OCI-M1 (cell line): ENCODE data around the gene NRG3.

Experiments
- DNase-seq: peaks from one replicate; lab custom pipeline; 2025; lab: John Stamatoyannopoulos, UW

Gene NRG3

GRCh38 chr10:82391971-82392370 lies 517.0 kb downstream of the NRG3 start:
- no peak for DNase-seq

GRCh38 chr10:82392533-82392932 lies 517.5 kb downstream of the NRG3 start:
- peak; percentile 3 for DNase-seq

GRCh38 chr10:82394122-82394521 lies 519.1 kb downstream of the NRG3 start:
- no peak for DNase-seq

GRCh38 chr10:82394987-82395386 lies 520.0 kb downstream of the NRG3 start:
- DNase-seq, result no peak

GRCh38 chr10:82396886-82397285 lies 521.9 kb downstream of the NRG3 start:
- DNase-seq, result no peak

GRCh38 chr10:82397854-82398253 lies 522.9 kb downstream of the NRG3 start:
- no peak for DNase-seq

GRCh38 chr10:82399850-82400249 lies 524.9 kb downstream of the NRG3 start:
- DNase-seq, result no peak

GRCh38 chr10:82400841-82401240 lies 525.8 kb downstream of the NRG3 start:
- no peak for DNase-seq

GRCh38 chr10:82402906-82403401 lies 528.0 kb downstream of the NRG3 start:
- no peak for DNase-seq

GRCh38 chr10:82409671-82410070 lies 534.7 kb downstream of the NRG3 start:
- no peak for DNase-seq

- DNase-seq, result no peak
These were observed 536.4 kb downstream of the NRG3 start for GRCh38 chr10:82411416-82411815.

GRCh38 chr10:82420001-82420400 lies 545.0 kb downstream of the NRG3 start:
- DNase-seq, result no peak

GRCh38 chr10:82429302-82429701 lies 554.3 kb downstream of the NRG3 start:
- DNase-seq, result no peak

GRCh38 chr10:82438277-82438676 lies 563.3 kb downstream of the NRG3 start:
- no peak for DNase-seq

GRCh38 chr10:82440775-82441174 lies 565.8 kb downstream of the NRG3 start:
- no peak for DNase-seq

- DNase-seq, result no peak
These were observed 577.1 kb downstream of the NRG3 start for GRCh38 chr10:82452046-82452445.

- no peak for DNase-seq
These were observed 577.7 kb downstream of the NRG3 start for GRCh38 chr10:82452676-82453075.

- no peak for DNase-seq
These were observed 578.8 kb downstream of the NRG3 start for GRCh38 chr10:82453678-82454293.

- DNase-seq, result no peak
These were observed 588.0 kb downstream of the NRG3 start for GRCh38 chr10:82462910-82463551.

GRCh38 chr10:82463614-82464013 lies 588.6 kb downstream of the NRG3 start:
- DNase-seq, result no peak

- DNase-seq, result no peak
These were observed 589.3 kb downstream of the NRG3 start for GRCh38 chr10:82464191-82464818.

- DNase-seq, result no peak
These were observed 590.0 kb downstream of the NRG3 start for GRCh38 chr10:82464966-82465365.

- no peak for DNase-seq
These were observed 593.5 kb downstream of the NRG3 start for GRCh38 chr10:82468453-82468852.
